ENCODE results near the gene EYS.
"Not testable (repeated sequence)": the region's sequence is repeated elsewhere in the genome, so short reads cannot be mapped to it uniquely, and the experiment has no call there.

EYS gene

DNA sequence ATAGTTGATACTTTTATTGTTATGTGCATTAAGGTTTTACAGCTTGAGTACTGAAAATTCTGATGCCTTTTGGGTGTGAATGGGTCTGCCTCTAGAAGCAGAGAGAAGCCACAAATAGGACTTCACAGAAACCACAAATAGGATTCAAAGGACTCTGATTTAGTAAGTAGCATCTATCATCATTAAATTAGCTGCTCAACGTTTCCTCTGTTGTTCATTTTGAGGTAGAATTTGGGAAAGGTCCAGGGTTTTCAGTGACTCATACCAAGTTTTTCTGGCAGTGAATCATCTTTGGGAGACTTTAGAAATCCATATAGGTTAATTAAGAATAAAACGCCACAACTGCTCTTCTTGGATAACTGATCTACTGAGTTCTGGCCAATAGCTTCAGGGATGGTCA is 1966.3 kb downstream of the EYS start:
- DNase-seq (ENCODE audit: low read depth in 2 of 2), result no peak

DNA sequence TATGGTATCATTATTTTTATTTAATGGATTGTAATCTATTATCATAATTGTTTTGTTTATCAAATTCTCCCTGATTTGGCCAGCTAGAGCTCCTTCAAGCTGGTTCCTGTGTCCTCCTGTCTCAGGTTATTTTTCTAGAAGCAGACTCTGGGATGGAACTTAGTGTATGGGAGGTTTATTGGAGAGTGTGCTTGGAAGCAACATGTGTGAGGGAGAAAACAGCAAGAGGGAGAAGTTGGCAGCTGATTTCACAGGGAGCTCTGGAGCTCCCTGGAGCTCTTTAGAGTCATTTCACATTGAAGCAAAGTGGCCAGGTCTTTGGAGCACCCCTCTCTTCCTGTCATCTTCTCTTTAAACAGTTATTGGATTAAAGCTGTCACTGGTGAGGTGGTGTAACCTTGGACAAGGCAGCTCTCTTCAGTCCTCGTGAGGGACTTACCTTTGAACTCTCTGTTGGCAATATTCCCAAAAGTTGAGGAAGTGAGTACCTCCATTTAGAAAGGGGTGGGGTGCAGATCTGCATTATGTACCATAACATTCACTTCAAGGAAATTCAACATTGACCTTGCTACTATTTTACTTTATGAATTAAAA is 1967.8 kb downstream of the EYS start:
- DNase-seq (ENCODE audit: low read depth in 2 of 2), result no peak

DNA sequence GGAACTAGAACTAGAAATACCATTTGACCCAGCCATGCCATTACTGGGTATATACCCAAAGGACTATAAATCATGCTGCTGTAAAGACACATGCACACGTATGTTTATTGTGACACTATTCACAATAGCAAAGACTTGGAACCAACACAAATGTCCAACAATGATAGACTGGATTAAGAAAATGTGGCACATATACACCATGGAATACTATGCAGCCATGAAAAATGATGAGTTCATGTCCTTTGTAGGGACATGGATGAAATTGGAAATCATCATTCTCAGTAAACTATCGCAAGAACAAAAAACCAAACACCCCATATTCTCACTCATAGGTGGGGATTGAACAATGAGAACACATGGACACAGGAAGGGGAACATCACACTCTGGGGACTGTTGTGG is 1968.8 kb downstream of the EYS start:
- not testable (repeated sequence) for DNase-seq (ENCODE audit: low read depth in 2 of 2)

DNA sequence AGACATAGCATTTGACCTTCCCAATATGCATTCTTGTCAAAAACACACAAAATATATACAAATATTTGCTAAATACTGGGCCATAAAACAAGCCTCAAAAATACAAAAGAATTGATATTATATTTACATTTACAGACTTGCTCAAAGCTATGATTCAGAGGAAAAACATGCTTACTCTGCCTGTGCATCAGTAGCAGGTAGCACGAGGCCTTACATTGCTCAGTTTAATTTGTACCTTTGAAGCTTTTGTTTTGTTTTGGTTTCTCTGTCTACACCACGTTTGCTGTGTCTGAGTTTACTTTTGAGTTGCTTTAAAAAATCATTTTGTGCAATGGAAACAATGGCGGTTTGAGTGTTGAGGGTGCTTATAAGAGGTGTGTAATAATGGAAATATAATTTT is 1972.1 kb downstream of the EYS start:
- no peak for DNase-seq (ENCODE audit: low read depth in 2 of 2)

DNA sequence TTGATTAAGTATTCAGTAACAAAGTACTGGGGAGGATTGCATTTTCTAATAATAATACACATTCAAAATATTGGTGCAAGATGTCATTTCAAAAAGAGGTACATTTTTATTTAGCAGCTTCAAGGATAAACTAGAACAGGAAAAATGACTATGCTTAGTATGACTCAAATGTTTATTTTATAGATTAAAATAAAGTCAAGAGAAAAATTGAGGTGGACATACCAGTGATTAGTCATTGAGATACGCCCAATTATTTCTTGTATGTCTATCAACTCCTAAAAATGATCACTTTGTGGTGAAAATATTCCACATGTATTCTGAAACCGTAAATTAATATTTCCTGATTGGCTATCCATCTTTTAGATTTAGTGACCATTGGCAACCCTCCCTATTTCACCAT is 1974.7 kb downstream of the EYS start:
- no peak for DNase-seq (ENCODE audit: low read depth in 2 of 2)

DNA sequence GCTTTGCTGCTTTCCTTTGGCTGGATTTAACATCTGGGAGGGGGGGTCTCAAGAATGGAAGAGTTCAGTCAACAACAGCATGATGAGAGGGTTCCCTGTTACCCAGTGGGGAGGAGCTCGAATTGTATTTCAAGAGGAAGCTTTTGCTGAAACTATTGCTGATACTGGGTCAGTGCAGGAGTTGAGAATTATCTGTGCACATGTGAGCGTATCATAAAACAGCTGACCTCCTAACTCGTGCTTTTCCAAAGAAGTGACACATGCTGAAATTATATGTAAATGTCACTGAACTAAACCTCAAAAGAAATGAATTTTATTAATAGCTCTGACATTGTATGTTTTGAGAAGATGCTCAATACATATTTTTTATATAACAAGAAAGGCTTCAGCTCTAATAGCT is 1975.1 kb downstream of the EYS start:
- no peak for DNase-seq (ENCODE audit: low read depth in 2 of 2)

DNA sequence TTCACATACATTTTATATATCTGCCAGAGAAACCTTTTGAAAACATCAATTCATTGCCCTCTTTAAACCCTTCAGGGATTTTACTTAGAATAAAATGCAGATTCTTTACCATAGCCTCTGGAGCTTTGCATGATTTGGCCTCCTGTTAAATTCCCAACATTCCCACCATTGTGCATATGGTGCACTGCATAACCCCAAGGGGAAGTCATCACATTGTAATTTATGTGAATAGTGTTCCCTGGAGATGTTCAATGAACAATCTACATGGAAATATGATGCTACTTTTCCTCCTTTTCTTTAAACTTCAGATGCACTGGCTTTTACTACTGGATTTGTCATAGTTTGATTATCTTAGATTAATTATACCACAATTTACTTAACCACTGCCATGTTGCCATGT is 1976.7 kb downstream of the EYS start:
- DNase-seq (ENCODE audit: low read depth in 2 of 2), result no peak

DNA sequence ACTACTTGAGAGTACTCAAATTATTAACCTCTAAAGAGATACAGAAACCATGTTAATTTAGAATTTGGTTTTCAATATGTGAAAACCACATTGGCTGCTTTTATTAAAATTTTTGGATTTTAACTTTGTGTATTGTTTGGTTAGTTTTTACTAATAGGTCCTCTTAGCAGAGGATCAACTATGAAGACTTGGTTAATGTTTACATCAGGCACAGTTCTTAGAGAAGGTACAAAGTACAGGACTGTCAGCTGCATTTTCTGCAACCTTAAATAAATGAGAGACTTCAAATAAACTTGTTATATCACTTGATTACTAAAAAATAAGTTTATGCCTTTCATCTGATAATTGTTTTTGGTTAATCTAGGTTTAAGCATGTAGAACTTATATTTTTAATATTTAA is 1982.3 kb downstream of the EYS start:
- no peak for DNase-seq (ENCODE audit: low read depth in 2 of 2)

DNA sequence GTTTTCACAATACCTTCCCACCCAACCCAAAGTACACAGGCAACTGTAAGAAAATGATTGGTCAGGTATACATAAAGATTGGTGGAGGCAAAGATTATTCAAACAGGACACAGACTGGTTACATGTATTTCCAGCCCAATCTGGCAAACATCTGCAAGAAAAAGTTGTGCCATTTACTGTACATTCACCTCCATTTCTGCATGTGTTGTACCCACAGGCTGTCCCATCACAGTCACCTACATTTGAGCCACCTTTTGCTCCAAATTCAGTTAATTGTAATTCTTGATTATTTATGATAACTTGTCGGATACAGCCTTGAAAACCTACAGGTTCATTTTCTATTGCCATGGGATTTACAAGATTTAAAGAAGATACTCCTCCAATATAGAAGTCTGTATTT is 1985.8 kb downstream of the EYS start:
- no peak for DNase-seq (ENCODE audit: low read depth in 2 of 2)

DNA sequence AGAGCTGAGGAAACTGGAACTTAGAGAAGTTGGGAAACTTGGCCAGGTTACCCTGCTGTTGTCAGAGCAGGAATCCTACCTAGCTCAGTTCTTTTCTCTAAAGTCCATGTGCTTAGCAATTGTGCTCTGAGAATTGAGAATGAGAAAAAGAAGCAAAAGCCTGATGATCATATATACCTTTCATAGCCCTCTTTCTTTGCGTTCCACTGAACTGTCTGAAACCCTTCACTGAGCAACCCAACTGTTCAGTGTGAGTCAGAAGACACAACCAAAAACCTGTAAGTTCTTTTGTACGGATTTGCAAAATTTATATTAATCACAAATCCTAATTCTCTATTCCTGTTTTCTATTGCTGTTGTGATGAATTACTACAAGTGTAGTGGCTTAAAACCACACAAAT is 1990.9 kb downstream of the EYS start:
- DNase-seq (ENCODE audit: low read depth in 2 of 2), result no peak

DNA sequence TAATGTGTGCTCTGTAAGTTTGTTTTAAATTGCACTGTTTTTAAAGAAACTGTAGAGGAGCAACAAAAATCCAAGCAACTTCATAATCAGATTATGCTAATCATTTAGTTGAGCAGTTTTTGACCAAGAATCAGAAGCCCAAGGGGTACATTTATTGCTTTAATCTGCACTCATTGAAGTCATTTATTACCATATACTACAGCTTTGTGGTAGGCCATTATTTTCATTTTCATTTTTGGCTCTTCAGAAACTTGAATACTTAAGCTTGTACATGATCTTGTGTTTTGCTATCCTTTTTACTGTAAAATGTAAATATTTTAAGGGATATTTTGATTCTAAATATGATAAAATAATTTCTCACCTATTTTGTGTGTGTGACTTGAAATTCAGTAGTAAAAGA is 1992.9 kb downstream of the EYS start:
- DNase-seq (ENCODE audit: low read depth in 2 of 2), result no peak

DNA sequence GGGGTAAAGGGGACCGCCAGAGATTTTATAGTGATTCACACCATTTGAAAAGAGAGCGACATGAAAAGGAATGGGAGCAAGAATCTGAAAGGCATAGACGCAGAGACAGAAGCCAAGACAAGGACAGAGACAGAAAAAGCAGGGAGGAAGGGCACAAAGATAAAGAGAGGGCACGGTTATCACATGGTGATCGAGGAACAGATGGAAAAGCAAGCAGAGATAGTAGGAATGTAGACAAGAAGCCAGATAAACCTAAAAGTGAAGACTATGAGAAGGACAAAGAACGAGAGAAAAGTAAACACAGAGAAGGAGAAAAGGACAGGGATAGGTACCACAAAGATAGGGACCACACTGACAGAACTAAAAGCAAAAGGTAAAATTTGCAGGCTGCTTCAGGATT is 1993.7 kb downstream of the EYS start:
- DNase-seq (ENCODE audit: low read depth in 2 of 2), result no peak

DNA sequence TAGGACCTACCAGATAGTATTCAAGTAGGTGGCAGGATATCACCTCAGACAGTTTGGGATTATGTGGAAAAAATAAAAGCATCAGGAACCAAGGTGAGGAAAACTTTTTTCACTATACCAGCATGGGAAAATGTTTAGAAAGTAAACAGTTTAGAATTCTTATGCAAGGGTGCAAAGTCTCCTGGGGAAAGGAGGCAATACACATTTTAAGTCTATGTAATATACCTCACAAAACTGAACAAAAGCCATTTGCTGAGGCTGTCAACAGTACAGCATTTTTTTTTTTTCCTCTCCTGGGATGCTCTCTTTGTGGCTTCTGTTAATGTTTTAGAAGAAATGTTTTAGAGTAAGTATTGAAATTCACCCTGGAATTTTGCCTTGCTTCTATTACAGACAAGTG is 1997.9 kb downstream of the EYS start:
- DNase-seq (ENCODE audit: low read depth in 2 of 2), result no peak

DNA sequence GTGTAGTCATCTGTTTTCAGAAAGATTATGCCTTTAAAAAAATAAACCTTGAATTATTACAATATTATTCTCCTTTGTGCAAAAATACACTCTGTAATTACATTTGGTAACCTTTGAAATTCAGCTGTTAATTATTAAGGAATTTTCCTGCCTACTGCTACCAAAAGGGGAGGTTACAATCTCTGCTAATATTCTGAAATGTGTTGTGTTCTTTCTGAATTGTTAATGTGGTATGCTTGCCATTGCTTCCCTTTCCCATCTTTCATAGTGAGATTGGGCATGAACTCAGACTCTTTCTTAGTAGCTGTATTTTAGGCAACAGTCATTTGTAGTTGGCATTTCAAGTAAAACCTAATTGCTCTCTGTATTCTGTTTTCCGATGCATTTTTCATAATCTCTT is 1998.4 kb downstream of the EYS start:
- DNase-seq (ENCODE audit: low read depth in 2 of 2), result no peak

DNA sequence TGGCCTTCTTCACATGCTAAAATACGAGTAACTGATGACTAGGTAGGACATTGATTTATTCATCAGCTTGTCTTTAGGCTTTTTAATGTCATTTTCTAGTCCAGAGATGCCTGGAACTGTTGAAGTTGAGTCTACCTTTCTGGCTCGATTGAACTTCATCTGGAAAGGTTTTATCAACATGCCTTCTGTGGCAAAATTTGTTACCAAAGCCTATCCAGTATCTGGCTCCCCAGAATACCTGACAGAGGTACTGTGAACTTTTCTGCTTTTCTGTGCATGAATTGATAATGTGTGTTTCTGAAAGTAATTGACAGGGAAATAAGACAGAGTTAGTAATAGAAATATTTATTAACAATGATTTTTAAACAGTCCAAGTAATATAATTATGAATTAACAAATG is 2000.4 kb downstream of the EYS start:
- DNase-seq (ENCODE audit: low read depth in 2 of 2), result no peak

DNA sequence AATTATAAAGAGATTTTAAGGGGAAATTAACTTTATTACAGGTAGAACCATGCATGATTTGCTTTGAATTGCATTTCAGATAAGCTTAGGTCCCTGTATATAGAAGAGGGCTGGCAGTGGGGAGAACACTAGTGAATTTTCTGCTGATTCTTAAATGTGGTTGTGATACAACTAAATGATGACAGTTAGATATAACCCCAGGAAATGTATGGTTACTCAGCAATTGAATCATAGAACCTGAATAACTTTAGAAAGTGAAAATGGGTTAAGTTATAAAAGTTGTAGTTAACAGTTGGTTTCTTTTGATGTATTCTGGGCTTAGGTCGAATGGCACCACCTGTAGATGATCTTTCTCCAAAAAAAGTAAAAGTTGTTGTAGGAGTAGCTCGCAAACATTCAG is 2001.3 kb downstream of the EYS start:
- no peak for DNase-seq (ENCODE audit: low read depth in 2 of 2)

DNA sequence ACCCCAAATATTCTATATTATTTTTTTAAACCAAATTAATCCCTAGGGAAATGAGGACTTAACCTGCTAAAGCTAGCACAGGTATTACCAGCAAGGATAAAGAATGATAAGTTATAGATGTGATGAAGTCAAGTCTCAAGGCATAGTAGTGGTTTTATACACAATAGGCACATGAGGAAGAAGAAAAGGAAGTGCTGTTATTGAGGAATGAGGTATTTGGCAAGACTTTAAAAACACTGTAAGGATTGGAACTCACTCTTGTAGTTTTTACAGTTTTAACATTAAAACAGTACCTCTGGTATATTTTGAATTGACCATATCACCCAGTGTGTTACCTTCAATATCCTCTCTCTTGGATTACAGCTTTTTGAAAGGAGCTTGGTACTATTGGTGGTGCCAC is 2016.8 kb downstream of the EYS start:
- no peak for DNase-seq (ENCODE audit: low read depth in 2 of 2)

DNA sequence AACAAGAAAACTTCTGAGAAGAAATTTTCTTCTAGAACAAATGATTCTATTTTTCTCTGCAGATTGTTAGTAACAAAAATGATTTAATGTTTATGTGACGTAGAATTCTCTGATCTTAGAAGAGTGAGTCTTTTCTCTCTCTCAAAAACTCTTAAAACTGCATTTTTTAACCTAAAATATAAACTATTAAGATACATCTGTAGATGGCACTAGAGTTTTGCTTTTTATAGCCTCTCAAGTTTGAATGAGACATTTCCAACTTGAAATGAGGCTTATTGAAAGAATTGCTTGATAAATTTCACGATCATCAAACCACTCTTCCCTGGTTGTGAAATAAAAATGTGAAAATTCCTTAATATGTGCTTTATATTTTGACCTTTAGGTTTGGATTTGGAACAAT is 2017.6 kb downstream of the EYS start:
- DNase-seq (ENCODE audit: low read depth in 2 of 2), result no peak

DNA sequence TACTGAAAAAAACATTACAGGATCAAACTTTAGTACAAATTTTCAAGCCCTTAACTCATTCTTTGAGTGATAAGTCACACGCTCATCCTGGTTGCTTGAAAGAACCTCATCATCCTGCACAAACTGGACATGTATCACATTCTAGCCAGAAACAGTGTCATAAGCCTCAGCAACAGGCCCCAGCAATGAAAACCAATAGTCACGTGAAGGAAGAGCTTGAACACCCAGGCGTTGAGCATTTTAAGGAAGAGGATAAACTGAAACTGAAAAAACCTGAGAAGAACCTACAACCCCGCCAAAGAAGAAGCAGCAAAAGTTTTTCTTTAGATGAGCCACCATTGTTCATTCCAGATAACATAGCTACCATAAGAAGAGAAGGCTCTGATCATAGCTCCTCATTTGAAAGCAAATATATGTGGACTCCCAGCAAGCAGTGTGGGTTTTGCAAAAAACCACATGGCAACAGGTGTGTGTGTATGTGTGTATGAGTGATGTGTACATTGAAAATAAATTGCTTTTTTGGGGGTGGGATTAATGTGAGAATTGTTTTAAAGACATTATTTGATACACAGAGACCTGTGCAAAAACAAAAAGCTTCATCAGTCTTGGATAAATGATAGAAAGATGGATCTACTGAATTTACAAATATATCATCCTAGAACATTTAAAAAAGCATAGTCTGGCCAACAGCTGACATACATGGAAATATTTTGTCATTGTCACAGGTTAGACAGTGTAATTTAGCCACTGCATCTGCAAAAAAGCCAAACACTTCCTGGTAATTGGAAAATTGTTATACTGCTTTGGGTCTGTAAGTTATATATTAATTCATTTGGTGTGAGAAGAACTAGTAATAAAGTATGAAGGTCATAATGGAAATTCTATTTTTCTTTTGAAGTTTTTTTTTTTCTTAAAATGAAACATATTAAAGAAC is 2021.3 kb downstream of the EYS start:
- DNase-seq (ENCODE audit: low read depth in 2 of 2), result no peak

DNA sequence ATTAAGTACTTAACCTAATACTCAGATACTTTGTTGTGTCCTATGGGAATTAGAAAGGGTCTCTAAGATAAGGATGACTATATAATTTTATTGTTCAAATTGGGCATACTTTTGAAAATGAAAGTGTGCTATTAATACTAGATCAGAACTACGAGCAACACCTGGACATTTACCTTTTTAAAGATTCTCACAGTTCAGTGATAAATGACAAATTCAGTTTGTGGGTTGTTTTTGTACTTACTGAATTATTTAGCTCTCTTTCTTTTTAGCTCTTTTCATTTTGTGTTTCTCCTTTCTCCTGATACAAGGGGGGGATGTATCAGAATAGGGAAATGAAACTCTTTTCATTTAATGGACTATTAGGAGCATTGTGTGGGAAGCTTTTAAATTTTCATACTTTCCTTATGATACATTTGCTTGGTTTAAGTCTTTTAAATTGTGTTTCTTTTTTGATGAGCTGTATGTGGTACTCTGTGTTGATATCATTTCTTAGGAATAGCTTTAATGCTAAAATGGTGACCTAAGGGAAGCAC is 2023.9 kb downstream of the EYS start:
- no peak for DNase-seq (ENCODE audit: low read depth in 2 of 2)

DNA sequence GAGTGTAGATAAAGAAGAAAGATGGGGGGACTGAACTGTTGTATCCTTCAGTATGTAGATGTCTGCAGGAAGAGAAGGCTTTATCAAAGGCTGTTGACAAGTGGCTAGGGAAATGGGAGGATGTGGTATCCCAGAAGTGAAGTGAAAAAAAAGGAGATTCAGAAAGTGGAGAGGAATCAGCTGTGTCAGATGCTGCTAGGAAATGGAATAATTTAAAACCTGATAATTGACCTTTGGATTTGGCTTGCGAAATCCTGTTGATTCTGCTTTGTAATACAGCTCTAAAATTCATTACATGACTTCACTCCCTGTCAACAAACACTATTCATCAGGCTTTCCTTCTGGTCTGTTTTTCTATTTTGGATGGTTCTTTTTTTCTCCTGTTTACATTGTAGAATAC is 2029.7 kb downstream of the EYS start:
- DNase-seq (ENCODE audit: low read depth in 2 of 2), result no peak

DNA sequence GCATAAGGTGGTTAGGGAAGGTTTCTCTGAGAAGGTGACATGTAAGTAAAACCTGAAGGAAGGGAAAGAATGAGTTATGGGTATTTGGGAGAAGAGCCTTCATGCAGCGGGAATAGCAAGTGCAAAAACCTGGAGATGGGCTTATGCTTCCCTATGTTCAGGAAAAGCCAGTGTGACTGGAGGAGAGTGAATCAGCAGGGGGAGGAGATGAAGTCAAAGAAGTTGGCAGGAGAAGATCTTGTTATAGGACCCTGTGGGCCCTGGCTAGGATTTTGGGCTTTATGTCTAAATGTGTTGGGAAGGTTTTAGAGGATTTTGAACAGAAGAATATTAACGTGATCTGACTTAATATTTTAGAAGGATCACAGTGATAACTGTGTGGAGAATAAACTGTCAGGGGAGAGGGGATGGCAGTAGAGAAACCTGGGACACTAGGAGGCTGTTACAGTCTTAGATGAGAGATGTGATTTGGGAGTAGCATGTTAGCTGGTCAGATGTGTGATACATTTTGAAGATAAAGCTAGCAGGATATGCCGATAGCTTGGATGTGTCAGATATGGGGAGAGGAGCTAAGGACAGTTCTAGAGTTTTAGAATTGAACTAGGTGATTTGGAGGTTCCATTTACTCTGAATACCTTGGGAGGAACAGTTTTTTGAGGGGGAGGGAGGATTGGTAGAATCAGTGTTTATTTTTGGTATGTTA is 2030.5 kb downstream of the EYS start:
- DNase-seq (ENCODE audit: low read depth in 2 of 2), result no peak

DNA sequence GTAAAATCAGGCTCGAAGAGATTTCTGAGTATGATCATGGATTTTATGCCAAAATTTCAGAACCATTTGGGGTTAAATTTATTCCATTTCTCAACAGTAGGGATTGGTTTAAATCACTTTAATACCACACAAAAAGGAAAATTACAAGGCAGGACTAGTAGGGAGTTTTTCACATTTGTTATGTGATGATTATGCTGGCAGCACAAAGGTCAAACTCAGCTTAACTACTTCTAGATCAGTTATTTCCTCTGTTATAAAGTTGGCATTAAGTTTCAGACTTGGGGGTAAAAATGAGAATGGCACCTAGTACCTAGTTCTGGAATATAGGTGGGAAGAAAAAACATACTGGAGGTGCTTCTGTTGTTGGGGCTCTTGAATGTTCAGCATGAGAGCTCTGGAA is 2031.9 kb downstream of the EYS start:
- no peak for DNase-seq (ENCODE audit: low read depth in 2 of 2)
